Coronary artery (tissue), 2 donors: ENCODE data around the gene SPATA13.

Experiments
- DNase-seq: peaks from one replicate; pipeline ENCODE4 v3.0.0-alpha.2; 2017; ENCODE audit warnings: low spot score
- H3K27ac ChIP-seq, 2 donors: fragments of 200-600 bp; sonication (generic); one replicate each; pipeline ENCODE4 v1.5.1; 2016 to 2019
- H3K4me3 ChIP-seq: fragments of 200-600 bp; sonication (generic); 2 replicates; pipeline ENCODE4 v1.5.1; 2016; ENCODE audit warnings: mild to moderate bottlenecking, moderate library complexity
- CTCF ChIP-seq: fragments of 200-600 bp; sonication (generic); IDR thresholded peaks from one replicate; pipeline ENCODE4 v1.5.1; 2019; ENCODE audit warnings: antibody characterized with exemption

SPATA13 gene

GRCh38 chr13:24122569-24122968, 38.0 kb upstream of the SPATA13 start:
- no peak for DNase-seq
- Histone ChIP-seq H3K27ac (no peak overlapping the region), H3K4me3 (no peak overlapping the region)
- no peak for TF ChIP-seq CTCF

- no peak for TF ChIP-seq CTCF
- no peak overlapping the region for H3K27ac ChIP-seq
- no peak overlapping the region for H3K4me3 ChIP-seq
- DNase-seq, result no peak
Observed at GRCh38 chr13:24123761-24124160, 36.8 kb upstream of the SPATA13 start.

GRCh38 chr13:24124789-24125476, 35.6 kb upstream of the SPATA13 start:
- H3K4me3 ChIP-seq, result no peak overlapping the region
- DNase-seq, result no peak
- no peak overlapping the region for H3K27ac ChIP-seq
- no peak for TF ChIP-seq CTCF

- no peak overlapping the region for H3K4me3 ChIP-seq
- no peak for TF ChIP-seq CTCF
- H3K27ac ChIP-seq, result no peak overlapping the region
- no peak for DNase-seq
Observed at GRCh38 chr13:24127116-24127631, 33.3 kb upstream of the SPATA13 start.

- no peak for DNase-seq
- no peak for TF ChIP-seq CTCF
- H3K27ac ChIP-seq, result no peak overlapping the region
Observed at GRCh38 chr13:24128112-24128511, 32.4 kb upstream of the SPATA13 start.

GRCh38 chr13:24128962-24129361, 31.6 kb upstream of the SPATA13 start:
- DNase-seq, result no peak
- no peak overlapping the region for H3K27ac ChIP-seq
- H3K4me3 ChIP-seq, result no peak overlapping the region
- no peak for TF ChIP-seq CTCF

More at GRCh38 chr13:24128112-24128511, 32.4 kb upstream of the SPATA13 start:
- no peak overlapping the region for H3K4me3 ChIP-seq
